SK-N-SH (cell line): Measurements from ENCODE around the gene SUMF1. TPM values are rescaled to one million over a fixed set of nuclear protein-coding genes. Genes with fewer than 3 reads are reported as not detected.

ENCODE experiments used
- CTCF ChIA-PET: fragments of 300-600, 350-600 bp; formaldehyde crosslinking; extraction: SDS; loops from one replicate; lab custom pipeline; 2021; lab: Yijun Ruan, JAX
- POLR2A ChIA-PET: fragments of 350-600 bp; sonication (Branson Sonifier 250); formaldehyde crosslinking; extraction: SDS; loops from one replicate; lab custom pipeline; 2020; ENCODE audit warnings: antibody characterized with exemption, inconsistent platforms; lab: Yijun Ruan, JAX
- DNase-seq: peaks from one replicate; pipeline ENCODE4 v3.0.0; 2012
- H2AFZ ChIP-seq: fragments of 200-600 bp; sonication (generic); 2 replicates; pipeline ENCODE4 v1.8.1; 2016; ENCODE audit warnings: antibody characterized with exemption, mild to moderate bottlenecking, low read depth
- H3F3A ChIP-seq: fragments of 200-600 bp; sonication (generic); replicated peaks from 2 replicates; pipeline ENCODE3; 2016; ENCODE audit warnings: antibody characterized with exemption, mild to moderate bottlenecking; ENCODE audit not compliant: insufficient read depth
- H3K27ac ChIP-seq, 2 experiments: fragments of 200-500 bp in 1 of 2; fragments of 200-600 bp in 1 of 2; sonication (Bioruptor generic) in 1 of 2; sonication (generic), shearing (Covaris generic) in 1 of 2; 2 replicates each; pipeline versions ENCODE4 v1.5.1 to v1.6.1; 2014 to 2016; ENCODE audit warnings: low read depth in 2 of 2, inconsistent platforms in 1 of 2, low read length in 1 of 2, mild to moderate bottlenecking in 1 of 2, mixed read lengths in 1 of 2
- H3K27me3 ChIP-seq: fragments of 200-600 bp; sonication (generic), shearing (Covaris generic); 2 replicates; pipeline ENCODE4 v1.6.1; 2016; ENCODE audit warnings: mixed run types; ENCODE audit not compliant: insufficient read depth
- H3K36me3 ChIP-seq, 2 experiments: fragments of 200-500 bp in 1 of 2; fragments of 200-600 bp in 1 of 2; sonication (Bioruptor generic) in 1 of 2; sonication (generic) in 1 of 2; replicated peaks in 1 of 2; 2 replicates each; pipeline versions ENCODE3 to v1.5.1; 2014 to 2016; ENCODE audit warnings: low read length in 1 of 2, mild to moderate bottlenecking in 1 of 2; ENCODE audit not compliant: insufficient read depth in 2 of 2, control insufficient read depth in 1 of 2
- H3K4me1 ChIP-seq, 2 experiments: fragments of 200-500 bp in 1 of 2; fragments of 200-600 bp in 1 of 2; sonication (Bioruptor generic) in 1 of 2; sonication (generic), shearing (Covaris generic) in 1 of 2; 2 replicates each; pipeline versions ENCODE4 v1.5.1 to v1.6.1; 2014 to 2016; ENCODE audit warnings: low read depth in 1 of 2, low read length in 1 of 2, mixed run types in 1 of 2; ENCODE audit not compliant: insufficient read depth in 2 of 2, control insufficient read depth in 1 of 2
- H3K4me2 ChIP-seq: fragments of 200-600 bp; sonication (generic), shearing (Covaris generic); 2 replicates; pipeline ENCODE4 v1.6.1; 2017; ENCODE audit warnings: mixed run types
- H3K4me3 ChIP-seq, 2 experiments: fragments of 200-500 bp in 1 of 2; fragments of 200-600 bp in 1 of 2; sonication (Bioruptor generic) in 1 of 2; sonication (generic), shearing (Covaris generic) in 1 of 2; 2 replicates each; pipeline versions ENCODE4 v1.5.1 to v1.8.1; 2014 to 2016; ENCODE audit warnings: low read depth in 2 of 2, inconsistent platforms in 1 of 2, low read length in 1 of 2, mild to moderate bottlenecking in 1 of 2, mixed read lengths in 1 of 2, moderate library complexity in 1 of 2
- H3K79me2 ChIP-seq: fragments of 200-600 bp; sonication (generic); 2 replicates; pipeline ENCODE4 v1.8.1; 2017; ENCODE audit warnings: mild to moderate bottlenecking; ENCODE audit not compliant: insufficient read depth
- H3K9ac ChIP-seq: fragments of 200-600 bp; sonication (generic); 2 replicates; pipeline ENCODE4 v1.6.1; 2017; ENCODE audit warnings: mixed run types
- H3K9me2 ChIP-seq: fragments of 200-600 bp; sonication (generic); 2 replicates; pipeline ENCODE4 v1.6.1; 2017; ENCODE audit warnings: mixed run types
- H3K9me3 ChIP-seq: fragments of 200-600 bp; sonication (generic); 2 replicates; pipeline ENCODE4 v1.6.1; 2017; ENCODE audit warnings: mixed run types, mild to moderate bottlenecking, moderate library complexity
- H4K20me1 ChIP-seq: fragments of 200-600 bp; sonication (generic); 2 replicates; pipeline ENCODE4 v1.6.1; 2017; ENCODE audit warnings: mild to moderate bottlenecking, mixed run types; ENCODE audit not compliant: insufficient read depth
- CTCF ChIP-seq: fragments of 200-600 bp; sonication (generic); IDR thresholded peaks from 2 replicates; pipeline ENCODE4 v1.6.1; 2017; ENCODE audit warnings: antibody characterized with exemption, mild to moderate bottlenecking, moderate library complexity
- ELF1 ChIP-seq: IDR thresholded peaks from 2 replicates; pipeline ENCODE4 v1.4.0; 2012
- EZH2phosphoT487 ChIP-seq: fragments of 200-600 bp; sonication (generic); IDR thresholded peaks from 2 replicates; pipeline ENCODE4 v1.6.1; 2017; ENCODE audit warnings: low read depth, mixed run types, mild to moderate bottlenecking, antibody characterized with exemption, moderate library complexity, borderline replicate concordance
- FOXM1 ChIP-seq: IDR thresholded peaks from 2 replicates; pipeline ENCODE4 v1.4.0; 2012; ENCODE audit warnings: low read depth, mild to moderate bottlenecking
- GATA2 ChIP-seq: sonication (generic); formaldehyde crosslinking; IDR thresholded peaks from 2 replicates; pipeline ENCODE4 v1.5.0; 2020; ENCODE audit warnings: mild to moderate bottlenecking, missing genetic modification reagents
- IRF3 ChIP-seq: fragments of 150-350 bp; IDR thresholded peaks from 2 replicates; pipeline ENCODE4 v1.6.1; 2016; ENCODE audit warnings: mild to moderate bottlenecking, low read depth, low read length
- MEF2A ChIP-seq: IDR thresholded peaks from 2 replicates; pipeline ENCODE4 v1.4.0; 2012; ENCODE audit warnings: low read depth, borderline replicate concordance
- MXI1 ChIP-seq: IDR thresholded peaks from 2 replicates; pipeline ENCODE4 v1.6.1; 2012; ENCODE audit warnings: mild to moderate bottlenecking, low read depth, low read length, improper control_type of control experiment
- NFIC ChIP-seq: IDR thresholded peaks from 2 replicates; pipeline ENCODE4 v1.4.0; 2012; ENCODE audit warnings: borderline replicate concordance
- NRF1 ChIP-seq: IDR thresholded peaks from 2 replicates; pipeline ENCODE4 v1.6.1; 2012; ENCODE audit warnings: low read depth, mild to moderate bottlenecking, low read length
- PBX3 ChIP-seq: IDR thresholded peaks from 2 replicates; pipeline ENCODE4; 2012
- POLR2AphosphoS5 ChIP-seq: IDR thresholded peaks from 2 replicates; pipeline ENCODE4 v1.6.1; 2012; ENCODE audit warnings: low read depth, low read length
- SIN3A ChIP-seq: IDR thresholded peaks from 2 replicates; pipeline ENCODE4 v1.6.1; 2012; ENCODE audit warnings: low read depth, mild to moderate bottlenecking, low read length, moderate library complexity, borderline replicate concordance
- TAF1 ChIP-seq: IDR thresholded peaks from 2 replicates; pipeline ENCODE4 v1.6.1; 2012; ENCODE audit warnings: low read depth, mild to moderate bottlenecking, low read length, moderate library complexity, borderline replicate concordance
- TEAD4 ChIP-seq: IDR thresholded peaks from 2 replicates; pipeline ENCODE4 v1.4.0; 2012; ENCODE audit warnings: mild to moderate bottlenecking, borderline replicate concordance; ENCODE audit not compliant: insufficient read depth
- USF1 ChIP-seq: IDR thresholded peaks from 2 replicates; pipeline ENCODE4 v1.4.0; 2012; ENCODE audit warnings: low read depth, borderline replicate concordance
- USF2 ChIP-seq: fragments of 150-350 bp; IDR thresholded peaks from 2 replicates; pipeline ENCODE4 v1.6.1; 2017; ENCODE audit warnings: antibody characterized with exemption, low read length, low read depth, borderline replicate concordance
- WGBS: methylation state at CpG from one replicate; pipeline ENCODE4 v1.1.6; 2017; ENCODE audit warnings: low lambda C conversion rate; 5-methylcytosine and 5-hydroxymethylcytosine counted together
- polyA plus RNA-seq, 3 experiments: library from polyadenylated mRNA; depleted of rRNA; stranded (reverse); fragments of >200 nt; gene quantifications; 2 replicates each; pipeline ENCODE4 v1.2.3, GENCODE V29; 2012

The SUMF1 gene
- polyA plus RNA-seq, 1 of the 3 experiments (the other 2 are of a cell fraction) = 56.9 TPM

GRCh38 chr3:4495294-4496086, 28.4 kb upstream of the SUMF1 start:
- Histone ChIP-seq H2AFZ (no peak overlapping the region), H3K4me2 (0 out of 2 replicates have a peak overlapping the region, but pooled peaks have one; percentile 99), H4K20me1 (no peaks in the 10 kb centered on the region), H3K36me3 (no peaks in the 10 kb centered on the region), H3K4me1 (peaks cover 0 to 21% of the 10 kb centered on the region in 2 experiments; a peak in 2 of 4 replicates), H3K4me3 (peak overlapping the region in 1 of 2 experiments; percentile 96; a peak in 1 of 4 replicates), H3K79me2 (no peaks in the 10 kb centered on the region), H3F3A (peaks cover 3% of the 10 kb centered on the region), H3K9me2 (no peaks in the 10 kb centered on the region), H3K9ac (no peak overlapping the region), H3K27me3 (no peaks in the 10 kb centered on the region), H3K27ac (no peak overlapping the region), H3K9me3 (no peaks in the 10 kb centered on the region)
- POLR2A ChIA-PET = interaction anchor here (1.0 kb wide), 1 partner anchor 9 kb away, joined by 3 read pairs; no protein-coding TSS in a partner anchor
- WGBS = 95% methylated on average over 3 of the region's 3 CpGs
- DNase-seq = no peak
- no peak for TF ChIP-seq FOXM1
- no peak for TF ChIP-seq CTCF
- no peak for TF ChIP-seq USF2
- no peak for TF ChIP-seq MEF2A
- no peak for TF ChIP-seq EZH2phosphoT487
- TF ChIP-seq TEAD4 = no peak
- no peak for TF ChIP-seq GATA2
- TF ChIP-seq MXI1 = no peak
- no peak for TF ChIP-seq IRF3
- TF ChIP-seq SIN3A = no peak
- CTCF ChIA-PET = interaction anchor here (0.7 to 7.8 kb wide), 8 partner anchors 10 to 145 kb away, joined by 3 to 44 read pairs (median 4); no protein-coding TSS in a partner anchor

GRCh38 chr3:4494895-4495264, 27.8 kb upstream of the SUMF1 start:
- no peak overlapping the region for H3K9ac ChIP-seq
- H3K9me2 ChIP-seq = no peaks in the 10 kb centered on the region
- peaks cover 3% of the 10 kb centered on the region for H3F3A ChIP-seq
- ChIA-PET CTCF (interaction anchor here (1.3 to 7.8 kb wide), 4 partner anchors 11 to 144 kb away, joined by 3 to 44 read pairs (median 28); no protein-coding TSS in a partner anchor), POLR2A (interaction anchor here (1.5 to 3.2 kb wide), 5 partner anchors 9 to 144 kb away, joined by 3 to 49 read pairs (median 17); no protein-coding TSS in a partner anchor)
- no peaks in the 10 kb centered on the region for H3K79me2 ChIP-seq
- H4K20me1 ChIP-seq = no peaks in the 10 kb centered on the region
- H2AFZ ChIP-seq = no peak overlapping the region; the same call in 1 of the 2 replicates
- WGBS = 55% methylated on average over 4 of the region's 4 CpGs
- no peak overlapping the region for H3K27ac ChIP-seq
- peak overlapping the region; percentile 99 for H3K4me2 ChIP-seq
- peaks cover 0 to 21% of the 10 kb centered on the region in 2 experiments; a peak in 2 of 4 replicates for H3K4me1 ChIP-seq
- no peak for DNase-seq
- H3K27me3 ChIP-seq = no peaks in the 10 kb centered on the region
- H3K36me3 ChIP-seq = no peaks in the 10 kb centered on the region
- no peaks in the 10 kb centered on the region for H3K9me3 ChIP-seq
- H3K4me3 ChIP-seq = peak overlapping the region; percentile 92 to 96
- TF ChIP-seq USF1 (no peak), CTCF (no peak), PBX3 (no peak), NRF1 (no peak), POLR2AphosphoS5 (no peak), TAF1 (no peak), TEAD4 (no peak), ELF1 (no peak), NFIC (no peak), FOXM1 (no peak)
